ENCODE measurements around the gene NOL9. TPM values are rescaled to one million over a fixed set of nuclear protein-coding genes. Genes with fewer than 3 reads are reported as not detected.

Gene NOL9
- total and polyA plus RNA-seq, 2 of the 13 experiments (the other 11 are each of a cell fraction or from before 2014, with no cell fraction given), result 18.0 to 24.7 TPM

GRCh38 chr1:6592865-6593593, 38.7 kb upstream of the NOL9 start (continued):
- TF ChIP-seq GATAD1 (CRISPR knock-in tag; IDR thresholded peaks at IDR 0.05) (no peak), HNRNPK (IDR thresholded peaks at IDR 0.05; ENCODE audit: low read depth, low read length, poor library complexity, severe bottlenecking) (no peak), ZNF496 (CRISPR knock-in tag; IDR thresholded peaks at IDR 0.05; ENCODE audit: insufficient replicate concordance) (no peak), ZNF530 (CRISPR knock-in tag; IDR thresholded peaks at IDR 0.05; ENCODE audit: low read depth) (no peak), NRL (CRISPR knock-in tag; IDR thresholded peaks at IDR 0.05; ENCODE audit: borderline replicate concordance) (no peak), ASH2L (IDR thresholded peaks at IDR 0.05; ENCODE audit: insufficient read length, low read depth, low read length) (no peak), SKI (IDR thresholded peaks at IDR 0.05; ENCODE audit: partially characterized antibody) (no peak), TAF1 (CRISPR knock-in tag; IDR thresholded peaks at IDR 0.05) (no peak)
- TF ChIP-seq, protein P1, sequence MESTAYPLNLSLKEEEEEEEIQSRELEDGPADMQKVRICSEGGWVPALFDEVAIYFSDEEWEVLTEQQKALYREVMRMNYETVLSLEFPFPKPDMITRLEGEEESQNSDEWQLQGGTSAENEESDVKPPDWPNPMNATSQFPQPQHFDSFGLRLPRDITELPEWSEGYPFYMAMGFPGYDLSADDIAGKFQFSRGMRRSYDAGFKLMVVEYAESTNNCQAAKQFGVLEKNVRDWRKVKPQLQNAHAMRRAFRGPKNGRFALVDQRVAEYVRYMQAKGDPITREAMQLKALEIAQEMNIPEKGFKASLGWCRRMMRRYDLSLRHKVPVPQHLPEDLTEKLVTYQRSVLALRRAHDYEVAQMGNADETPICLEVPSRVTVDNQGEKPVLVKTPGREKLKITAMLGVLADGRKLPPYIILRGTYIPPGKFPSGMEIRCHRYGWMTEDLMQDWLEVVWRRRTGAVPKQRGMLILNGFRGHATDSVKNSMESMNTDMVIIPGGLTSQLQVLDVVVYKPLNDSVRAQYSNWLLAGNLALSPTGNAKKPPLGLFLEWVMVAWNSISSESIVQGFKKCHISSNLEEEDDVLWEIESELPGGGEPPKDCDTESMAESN (CRISPR knock-in tag; conservative IDR thresholded peaks at IDR 0.05), result no peak

DNA sequence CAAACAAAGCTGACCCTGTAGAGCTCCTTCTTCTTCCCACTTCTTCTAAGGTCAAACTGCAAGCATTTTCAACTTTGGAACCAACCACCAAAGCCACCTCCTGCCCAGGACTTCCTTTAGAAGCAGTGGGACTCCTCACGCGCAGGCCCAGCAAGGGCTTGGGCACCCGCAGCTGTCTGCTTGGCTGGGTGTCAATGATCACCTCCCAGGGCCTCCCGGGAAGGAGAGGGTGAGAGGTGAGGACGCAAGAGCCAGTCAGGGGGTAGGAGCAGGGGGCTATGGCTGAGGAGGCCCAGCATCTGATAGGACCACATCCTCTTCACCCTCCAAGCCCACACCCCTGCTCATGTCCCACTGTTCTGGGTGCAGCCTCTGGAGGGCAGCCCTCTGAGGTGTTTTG, 38.1 kb upstream of the NOL9 start:
- in situ Hi-C loops (cut with HindIII; ENCODE audit: extremely low pct_ligation_motif_present, low pct_unique_long_range_greater_than_20kb), result no loop called here
- peaks cover 10% of the 10 kb centered on the region for H3K4me1 ChIP-seq (ENCODE audit: insufficient read depth, low read length)
- no peak for FAIRE-seq
- no peak overlapping the region for H3K4me3 ChIP-seq (replicated peaks in 1 of 3; ENCODE audit: insufficient read depth in 1 of 3, low read depth in 2 of 3, low read length in 3 of 3)
- TF ChIP-seq ZNF709 (CRISPR knock-in tag; IDR thresholded peaks at IDR 0.05) (no peak), AGO1 (IDR thresholded peaks at IDR 0.05; ENCODE audit: low read depth, low read length, poor library complexity, severe bottlenecking) (peak; percentile 12), RBM22 (optimal IDR thresholded peaks at IDR 0.05; ENCODE audit: low read length) (peak; percentile 41)
- peaks cover 16% of the 10 kb centered on the region for H3K79me2 ChIP-seq (ENCODE audit: insufficient read depth, low read length)
- H3K4me2 ChIP-seq (ENCODE audit: low read depth, low read length), result no peak overlapping the region
- no peak overlapping the region for H3K27ac ChIP-seq (ENCODE audit: extremely low read length, insufficient read depth, low read length)
- intact Hi-C loops (cut with micrococcal nuclease; ENCODE audit: unreplicated experiment), result no loop called here
- no peak for ATAC-seq
- no peak overlapping the region for H3K9ac ChIP-seq (ENCODE audit: insufficient read depth, low read depth, low read length)
- no TSS peak for BruUV-seq (replicated peaks)
- H3K9me3 ChIP-seq (ENCODE audit: low read length), result no peaks in the 10 kb centered on the region
- ChIA-PET CTCF (ENCODE audit: low intra/inter-chr PET ratio, low total read pairs) (no interaction called here), POLR2A (interaction anchor here (1.4 kb wide), 1 partner anchor 9 kb away, joined by 5 read pairs; no protein-coding TSS in a partner anchor)
- H2AFZ ChIP-seq (ENCODE audit: low read length), result no peak overlapping the region
- H3K36me3 ChIP-seq (replicated peaks in 1 of 2; ENCODE audit: control insufficient read depth in 1 of 2, insufficient read depth in 2 of 2, low read length in 2 of 2), result peaks cover 41 to 83% of the 10 kb centered on the region in 2 experiments
- DNase-seq (ENCODE audit: low spot score), result no peak
- H4K20me1 ChIP-seq (ENCODE audit: insufficient read depth, low read length), result peaks cover 36% of the 10 kb centered on the region
- WGBS (ENCODE audit: low lambda C conversion rate), result 92% methylated on average over 4 of the region's 5 CpGs
- no peaks in the 10 kb centered on the region for H3K27me3 ChIP-seq (ENCODE audit: control insufficient read depth in 1 of 2, insufficient read depth in 2 of 2, low read length in 2 of 2)
